Superior temporal gyrus (tissue), 1 donor: ENCODE measurements around the gene BTBD1.

Experiments used
- DNase-seq: peaks from one replicate; pipeline ENCODE4 v3.0.0-alpha.2; 2016; ENCODE audit errors: extremely low spot score

Gene BTBD1

GRCh38 chr15:82993144-82993543, 73.9 kb downstream of the BTBD1 start:
- no peak for DNase-seq

DNA sequence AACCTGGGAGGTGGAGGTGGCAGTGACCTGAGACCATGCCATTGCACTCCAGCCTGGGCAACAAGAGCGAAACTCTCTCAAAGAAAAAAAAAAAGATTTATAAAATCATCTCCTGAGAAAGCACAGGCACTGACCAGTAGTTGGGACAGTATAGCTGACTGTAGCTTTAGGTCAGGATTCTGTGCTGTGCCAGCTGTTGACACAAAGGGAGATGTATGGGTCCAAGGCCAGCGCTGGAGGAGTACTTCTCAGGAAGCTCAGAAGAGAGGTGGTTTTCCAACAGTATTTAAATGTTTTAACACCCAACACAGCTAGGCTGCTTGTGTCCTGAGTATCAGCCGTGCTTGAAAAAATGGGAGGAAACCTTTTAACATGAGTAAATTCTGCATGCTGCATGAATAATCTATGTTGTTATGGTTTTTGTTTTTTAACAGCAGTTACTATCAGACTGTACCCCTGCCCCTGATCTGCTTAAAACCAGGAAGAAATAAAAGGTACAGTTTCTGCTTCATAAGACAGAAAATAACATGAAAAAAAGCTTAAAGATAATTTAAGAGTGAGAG, 74.5 kb downstream of the BTBD1 start:
- DNase-seq: no peak

DNA sequence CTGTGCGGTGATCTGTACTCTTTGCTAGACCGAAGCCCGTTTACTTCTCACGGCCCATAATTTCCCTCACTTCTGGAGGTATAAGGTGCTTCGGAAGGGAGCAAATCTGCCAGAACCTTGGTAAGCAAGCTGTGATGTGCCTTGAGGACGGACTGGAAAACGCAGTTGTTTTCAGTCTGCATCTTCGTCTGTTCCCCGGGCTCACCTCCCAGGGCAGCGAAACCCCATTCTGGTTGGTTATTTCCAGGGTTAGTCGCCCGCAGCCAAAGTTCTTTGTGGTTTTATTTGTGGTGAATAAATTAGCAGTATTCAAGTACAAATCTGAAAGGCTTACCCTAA, 80.6 kb downstream of the BTBD1 start:
- no peak for DNase-seq

DNA sequence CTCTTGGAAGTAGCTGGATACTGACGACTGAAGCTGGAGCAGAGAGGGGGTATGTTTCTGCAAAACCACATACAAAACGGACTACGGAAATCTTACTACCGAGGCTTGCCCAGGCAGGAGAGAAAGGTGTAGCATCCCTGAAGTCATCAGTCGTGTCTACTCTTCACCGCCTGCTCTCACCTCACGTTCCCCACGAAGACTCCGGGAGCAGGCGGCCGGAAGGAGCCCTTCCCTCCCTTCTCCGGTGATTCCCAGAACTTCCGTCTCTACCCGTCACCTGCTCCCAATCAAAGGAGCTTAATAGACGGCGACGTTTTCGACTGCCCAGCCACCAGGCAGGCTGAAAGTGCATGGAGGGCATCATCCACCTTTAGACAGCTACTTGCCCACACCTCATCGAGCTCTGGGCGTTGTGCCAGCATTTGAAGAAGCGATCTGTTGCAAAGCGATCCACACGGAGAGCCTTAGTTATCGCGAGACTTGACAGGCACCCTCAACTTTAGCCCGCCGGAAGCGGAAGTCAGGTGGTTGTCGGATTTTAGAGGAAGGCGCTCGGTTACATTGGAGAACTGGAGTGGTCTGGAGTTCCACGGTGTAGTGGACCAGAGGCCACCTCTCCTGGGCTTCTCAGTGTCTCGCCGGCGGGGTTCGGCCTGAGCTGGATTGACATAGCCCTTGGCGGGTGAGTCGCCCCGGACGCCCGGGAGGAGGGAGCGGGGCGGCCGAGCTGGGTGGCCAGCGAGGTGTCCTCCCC, 81.2 kb downstream of the BTBD1 start, which contains the start of gene RAMAC:
Gene RAMAC, plus strand, starts transcription at position 523 of the 754 bp plus-strand sequence. CDS start 2,809 bp downstream, outside the sequence.
- DNase-seq: peak; percentile 99

GRCh38 chr15:82980981-82981380, 86.1 kb downstream of the BTBD1 start:
- no peak for DNase-seq

DNA sequence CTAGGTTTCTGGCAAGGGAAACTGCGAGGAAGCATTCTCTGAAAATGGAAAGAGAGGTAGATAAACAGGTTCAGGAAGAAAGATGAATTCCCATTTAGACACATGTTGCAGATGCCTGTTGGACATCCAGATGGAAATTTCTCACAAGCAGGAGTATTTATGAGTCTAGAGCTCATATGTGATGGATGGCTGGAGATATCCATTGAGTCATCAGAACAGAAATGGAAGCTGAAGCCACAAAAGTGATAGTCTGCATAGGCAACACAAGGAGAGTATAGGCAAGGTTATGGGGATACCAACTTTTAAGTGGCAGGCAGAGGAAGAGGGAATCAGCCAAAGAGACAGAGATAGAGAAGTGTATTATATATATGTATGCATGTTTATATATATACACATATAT, 87.3 kb downstream of the BTBD1 start:
- no peak for DNase-seq

DNA sequence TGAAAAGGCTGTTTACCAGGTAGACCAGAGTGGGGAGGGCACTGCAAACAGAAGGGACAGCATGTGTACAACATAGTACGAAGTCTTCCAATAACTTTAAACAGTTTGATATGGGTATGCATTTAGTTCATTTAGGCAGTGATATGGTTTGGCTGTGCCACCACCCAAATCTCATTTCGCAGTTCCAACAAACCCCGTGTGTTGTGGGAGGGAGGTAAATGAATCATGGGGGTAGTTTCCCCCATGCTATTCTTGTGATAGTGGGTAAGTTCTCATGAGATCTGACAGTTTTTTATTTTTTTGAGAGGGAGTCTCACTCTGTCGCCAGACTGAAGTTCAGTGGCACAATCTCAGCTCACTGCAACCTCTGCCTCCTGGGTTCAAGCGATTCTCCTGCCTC, 88.6 kb downstream of the BTBD1 start:
- DNase-seq: no peak

DNA sequence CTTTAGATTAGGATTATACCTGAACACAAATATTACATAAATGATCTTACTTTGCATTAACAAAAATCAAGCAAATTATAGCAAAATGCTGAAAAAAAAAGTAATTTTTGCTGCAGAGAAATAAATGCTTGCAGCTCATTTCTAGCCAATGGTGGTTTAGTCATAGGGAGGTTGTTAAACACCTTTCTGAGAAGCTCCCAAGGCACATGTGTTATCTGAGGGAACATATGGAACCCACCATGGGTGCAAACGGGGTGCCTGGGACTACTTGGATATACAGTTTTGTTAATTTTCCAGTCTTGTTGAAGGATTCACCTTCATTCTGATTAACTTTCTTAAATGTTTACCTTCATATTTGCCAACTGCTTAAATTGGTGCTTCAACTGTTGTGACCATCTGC, 90.0 kb downstream of the BTBD1 start:
- no peak for DNase-seq

DNA sequence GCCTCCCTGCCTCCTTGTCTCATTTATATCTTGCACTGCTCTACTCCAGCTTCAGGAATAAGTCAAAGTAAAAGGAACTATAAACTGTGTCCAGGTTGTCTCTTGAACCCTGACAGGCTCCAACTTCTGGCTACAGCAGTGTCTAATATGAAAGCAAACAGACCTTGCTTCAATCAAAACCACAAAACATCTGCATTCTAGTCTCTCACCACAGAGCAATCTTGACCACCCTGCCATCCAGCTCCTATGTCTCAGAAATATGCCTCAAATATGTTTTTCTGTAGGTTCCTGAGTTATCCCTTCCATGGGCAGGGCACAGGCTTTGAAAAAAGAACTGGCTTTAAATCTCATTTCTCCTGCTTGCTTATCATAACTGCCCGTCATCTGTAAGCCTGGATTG, 94.1 kb downstream of the BTBD1 start:
- no peak for DNase-seq

- DNase-seq: no peak
Observed at GRCh38 chr15:82971218-82971984, 95.7 kb downstream of the BTBD1 start.

GRCh38 chr15:82970696-82971095, 96.4 kb downstream of the BTBD1 start:
- DNase-seq: no peak

DNA sequence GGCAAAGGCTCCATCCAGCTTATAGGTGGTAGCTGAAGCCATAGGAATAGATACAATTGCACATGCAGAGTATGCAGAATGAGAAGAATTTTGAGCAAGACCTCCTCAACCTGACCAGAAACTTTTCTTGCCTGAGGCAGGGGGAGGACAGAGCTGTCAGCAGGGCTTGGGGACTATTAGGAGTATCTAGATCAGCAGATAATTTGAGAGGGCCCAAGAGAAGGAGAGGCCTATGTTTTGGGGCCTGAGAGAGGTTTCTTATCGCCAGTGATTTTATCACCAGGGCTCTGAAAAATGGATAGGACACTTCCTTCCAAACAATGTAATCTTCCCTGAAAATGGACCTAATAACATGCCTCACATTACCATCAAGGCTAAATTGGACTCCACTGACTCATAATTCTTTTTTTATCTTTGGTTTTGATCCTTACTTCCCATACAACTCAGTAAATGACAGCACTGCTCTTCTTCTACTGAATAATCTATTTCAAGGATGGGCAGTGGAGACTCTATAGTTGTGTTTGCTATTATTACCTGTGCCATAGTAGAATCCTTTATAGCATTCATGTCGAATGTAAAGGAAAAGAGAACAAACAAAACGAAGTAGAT, 96.9 kb downstream of the BTBD1 start:
- DNase-seq: no peak

- DNase-seq: no peak
Observed at GRCh38 chr15:82969353-82969752, 97.7 kb downstream of the BTBD1 start.

- DNase-seq: no peak
Observed at GRCh38 chr15:82968066-82968465, 99.0 kb downstream of the BTBD1 start.

DNA sequence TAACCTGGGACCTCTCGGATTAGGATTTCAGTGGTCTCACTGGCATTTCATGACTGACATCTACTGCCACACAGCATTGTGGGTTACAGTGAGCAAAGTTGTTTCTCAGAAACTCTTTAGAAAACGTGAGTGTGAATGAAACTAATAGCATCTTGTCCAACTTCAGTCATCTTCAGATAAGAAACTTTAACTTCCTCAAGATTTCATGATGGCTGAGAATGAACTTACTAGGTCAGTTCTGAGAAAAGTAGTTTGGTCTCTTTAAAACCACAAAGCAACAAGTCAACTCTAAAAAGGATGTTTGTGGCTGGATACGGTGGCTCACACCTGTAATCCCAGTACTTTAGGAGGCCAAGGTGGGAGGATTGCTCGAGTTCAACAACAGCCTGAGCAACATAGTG, 100.4 kb downstream of the BTBD1 start:
- DNase-seq: no peak
